CD4-positive, alpha-beta T cell treated with Interleukin-1 beta for 1 hour (primary cell): ENCODE results near the gene MAVS.
"Not testable (repeated sequence)": the region's sequence is repeated elsewhere in the genome, so short reads cannot be mapped to it uniquely, and the experiment has no call there.

Experiments
- DNase-seq, 2 donors: peaks; one replicate each; pipeline ENCODE4 v3.0.0-alpha.2; 2020 to 2022

Gene MAVS

GRCh38 chr20:3889489-3890397 lies 43.1 kb downstream of the MAVS start:
- DNase-seq: peak; percentile 25 to 42

GRCh38 chr20:3890398-3890751 lies 43.7 kb downstream of the MAVS start:
- DNase-seq: no peak

DNA sequence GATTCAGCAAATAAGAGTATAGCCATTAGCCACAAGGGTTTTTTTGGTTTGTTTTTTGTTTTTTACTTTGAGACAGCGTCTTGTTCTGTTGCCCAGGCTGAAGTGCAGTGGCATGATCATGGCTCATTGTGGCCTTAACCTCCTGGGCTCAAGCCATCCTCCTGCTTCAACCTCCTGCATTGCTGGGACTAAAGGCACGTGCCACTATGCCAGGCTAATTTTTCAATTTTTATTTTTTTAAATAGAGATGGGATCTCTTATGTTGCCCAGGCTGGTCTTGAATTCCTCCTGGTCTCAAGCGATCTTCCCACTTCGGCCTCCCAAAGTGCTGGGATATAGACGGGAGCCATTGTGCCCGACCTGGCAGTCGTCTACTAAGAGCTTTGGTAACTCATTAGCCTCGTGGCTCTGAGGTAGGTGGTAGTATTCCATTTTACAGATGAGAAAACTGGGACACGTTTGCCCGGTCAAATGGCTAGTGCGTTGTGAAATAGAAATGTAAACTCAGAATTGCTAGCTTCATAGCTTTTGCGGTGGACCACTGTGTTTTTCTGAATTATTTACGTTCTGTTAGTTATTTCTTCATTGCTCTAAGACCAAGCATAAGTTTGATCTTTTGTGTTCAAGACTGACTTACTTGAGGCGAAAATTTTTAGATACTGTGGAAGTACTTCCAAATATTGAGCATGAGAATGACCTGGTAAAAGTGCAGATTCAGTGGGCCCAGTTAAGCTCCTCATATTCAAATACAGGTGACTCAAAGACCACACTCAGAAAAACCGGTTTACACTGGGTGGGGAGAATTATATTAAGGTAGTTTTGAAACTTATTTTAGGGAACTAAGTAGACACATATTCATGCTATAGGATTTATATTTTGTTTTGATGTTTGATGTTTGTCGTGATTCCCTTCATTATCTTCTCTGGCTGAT lies 44.6 kb downstream of the MAVS start:
- no peak for DNase-seq

- DNase-seq: no peak
Observed at GRCh38 chr20:3894796-3895195, 48.2 kb downstream of the MAVS start.

DNA sequence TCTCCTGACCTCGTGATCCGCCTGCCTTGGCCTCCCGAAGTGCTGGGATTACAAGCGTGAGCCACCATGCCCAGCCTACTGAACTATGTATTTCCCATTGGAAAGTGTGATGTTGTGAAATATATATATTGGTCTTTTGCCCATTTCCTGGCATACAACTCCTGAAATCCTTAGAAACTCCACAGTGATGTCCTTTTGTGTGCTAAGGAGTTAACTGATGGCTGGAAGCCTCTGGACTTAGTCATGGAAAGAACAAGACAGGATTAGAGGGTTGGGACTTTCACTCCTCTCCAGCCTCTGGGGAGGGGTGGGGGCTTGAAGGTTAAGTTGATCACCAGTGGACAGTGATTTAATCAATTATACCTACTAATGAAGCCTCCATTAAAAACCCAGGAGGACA lies 49.7 kb downstream of the MAVS start:
- no peak for DNase-seq

DNA sequence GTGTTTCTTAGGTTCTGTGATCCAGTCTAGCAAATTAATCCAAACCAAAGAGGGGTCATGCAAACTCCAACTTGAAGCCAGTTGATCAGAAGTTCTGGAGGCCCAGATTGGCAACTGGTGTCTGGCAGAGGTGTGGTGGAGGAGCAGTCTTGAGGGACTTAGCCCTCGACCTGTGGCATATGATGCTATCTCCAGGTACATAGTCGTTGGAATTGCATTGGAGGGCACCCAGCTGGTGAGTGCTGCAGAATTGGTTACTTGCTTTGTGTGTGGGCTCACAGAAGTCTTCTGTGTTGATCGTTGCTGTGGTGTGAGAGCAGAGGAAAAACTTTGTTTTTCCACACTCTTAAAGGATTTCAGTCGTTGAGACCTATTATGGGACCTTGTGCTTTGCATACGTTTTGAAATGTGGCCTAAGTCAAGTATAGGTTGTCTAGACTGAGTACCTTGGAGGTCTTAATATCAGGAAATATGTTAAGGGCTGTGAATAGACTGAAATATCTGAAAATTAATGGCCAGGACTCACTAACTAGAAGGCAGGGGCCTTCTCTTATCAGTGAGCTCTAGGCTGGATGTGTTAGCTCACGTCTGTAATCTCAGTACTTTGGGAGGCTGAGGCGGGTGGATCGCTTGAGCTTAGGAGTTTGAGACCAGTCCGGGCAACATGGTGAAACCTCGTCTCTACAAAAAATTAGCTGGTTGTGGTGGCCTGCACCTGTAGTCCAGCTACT lies 50.4 kb downstream of the MAVS start:
- no peak for DNase-seq

- DNase-seq: not testable (repeated sequence)
Observed at GRCh38 chr20:3898181-3898580, 51.5 kb downstream of the MAVS start.

DNA sequence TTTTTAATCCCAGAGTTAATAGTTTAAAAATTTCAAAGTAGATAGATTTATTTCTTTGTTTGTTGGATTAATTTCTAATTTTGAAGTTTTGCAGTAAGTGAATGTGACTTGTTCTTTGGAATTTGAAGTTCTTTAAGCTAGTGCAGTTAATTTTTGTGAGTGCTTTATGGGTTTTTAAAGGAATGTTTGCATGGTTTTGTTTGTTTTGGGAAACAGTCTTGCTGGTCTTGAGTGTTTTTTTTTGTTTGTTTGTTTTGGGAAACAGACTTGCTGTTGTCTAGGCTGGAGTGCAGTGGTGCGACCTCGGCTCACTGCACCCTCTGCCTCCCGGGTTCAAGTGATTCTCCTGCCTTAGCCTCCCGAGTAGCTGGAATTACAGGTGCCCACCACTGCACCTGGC lies 52.0 kb downstream of the MAVS start:
- DNase-seq: no peak

GRCh38 chr20:3900187-3900604 lies 53.6 kb downstream of the MAVS start:
- no peak for DNase-seq

- no peak for DNase-seq
Observed at GRCh38 chr20:3901028-3901705, 54.5 kb downstream of the MAVS start.

- DNase-seq: no peak
Observed at GRCh38 chr20:3901706-3902440, 55.2 kb downstream of the MAVS start.

GRCh38 chr20:3902446-3902845 lies 55.8 kb downstream of the MAVS start:
- DNase-seq: no peak

- no peak for DNase-seq
Observed at GRCh38 chr20:3904224-3904623, 57.6 kb downstream of the MAVS start.

GRCh38 chr20:3904857-3905256 lies 58.2 kb downstream of the MAVS start:
- no peak for DNase-seq

DNA sequence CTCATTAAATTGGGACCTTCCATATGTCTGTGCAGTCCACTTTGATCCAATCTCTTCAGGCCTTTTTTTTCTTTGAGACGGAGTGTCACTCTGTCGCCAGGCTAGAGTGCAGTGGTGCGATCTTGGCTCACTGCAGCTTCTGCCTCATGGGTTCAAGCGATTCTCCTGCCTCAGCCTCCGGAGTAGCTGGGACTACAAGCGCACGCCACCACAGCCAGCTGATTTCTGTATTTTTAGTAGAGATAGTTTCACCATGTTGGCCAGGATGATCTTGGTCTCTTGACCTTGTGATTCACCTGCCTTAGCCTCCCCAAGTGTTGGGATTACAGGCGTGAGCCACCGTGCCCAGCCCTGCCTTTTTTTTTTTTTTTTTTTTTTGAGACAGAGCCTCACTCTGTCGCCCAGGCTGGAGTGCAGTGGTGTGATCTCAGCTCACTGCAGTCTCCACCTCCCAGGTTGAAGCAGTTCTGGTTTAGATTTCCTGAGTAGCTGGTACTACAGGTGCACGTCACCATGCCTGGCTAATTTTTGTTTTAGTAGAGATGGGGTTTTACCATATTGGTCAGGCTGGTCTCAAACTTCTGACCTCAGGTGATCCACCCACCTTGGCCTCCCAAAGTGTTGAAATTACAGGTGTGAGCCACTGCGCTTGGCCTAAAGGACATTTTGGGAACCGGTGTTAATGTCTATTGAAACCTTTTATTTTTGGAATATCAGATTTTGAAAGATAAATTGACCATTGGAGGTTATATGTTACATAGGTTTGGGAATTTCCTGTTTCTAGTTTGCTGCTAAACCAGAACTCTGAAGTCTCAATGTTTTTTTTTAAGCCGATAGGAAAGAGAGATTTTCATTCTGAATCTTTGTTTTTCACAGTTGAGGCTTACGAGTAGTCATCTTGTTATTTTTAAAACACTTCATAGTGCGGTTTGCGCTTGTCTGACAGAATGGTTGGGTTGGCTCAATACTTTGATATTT lies 60.4 kb downstream of the MAVS start:
- DNase-seq: peak; percentile 41 to 66

DNA sequence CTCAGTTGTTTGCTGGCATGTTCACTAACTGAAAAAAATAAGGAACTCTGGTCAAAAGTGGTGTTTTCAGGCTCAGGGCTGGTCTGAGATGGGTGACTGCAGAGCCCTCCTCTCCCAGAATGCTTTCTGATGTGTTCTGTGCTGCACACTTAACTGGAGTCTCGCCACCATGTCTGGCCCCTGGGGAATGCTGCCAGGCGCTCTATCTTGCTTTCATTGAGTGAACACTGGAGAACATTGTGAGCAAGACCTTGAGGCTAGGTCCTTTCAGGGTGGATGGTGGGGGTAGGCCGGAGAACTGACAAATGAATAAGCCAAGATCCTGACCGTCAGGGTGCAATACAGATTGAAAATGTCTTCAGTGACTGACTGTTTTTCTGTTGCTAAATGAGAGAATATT lies 62.0 kb downstream of the MAVS start:
- no peak for DNase-seq

GRCh38 chr20:3909952-3910366 lies 63.3 kb downstream of the MAVS start:
- DNase-seq: no peak

GRCh38 chr20:3910853-3911252 lies 64.2 kb downstream of the MAVS start:
- DNase-seq: no peak

GRCh38 chr20:3911956-3912355 lies 65.3 kb downstream of the MAVS start:
- DNase-seq: no peak

GRCh38 chr20:3914446-3914845 lies 67.8 kb downstream of the MAVS start:
- no peak for DNase-seq

DNA sequence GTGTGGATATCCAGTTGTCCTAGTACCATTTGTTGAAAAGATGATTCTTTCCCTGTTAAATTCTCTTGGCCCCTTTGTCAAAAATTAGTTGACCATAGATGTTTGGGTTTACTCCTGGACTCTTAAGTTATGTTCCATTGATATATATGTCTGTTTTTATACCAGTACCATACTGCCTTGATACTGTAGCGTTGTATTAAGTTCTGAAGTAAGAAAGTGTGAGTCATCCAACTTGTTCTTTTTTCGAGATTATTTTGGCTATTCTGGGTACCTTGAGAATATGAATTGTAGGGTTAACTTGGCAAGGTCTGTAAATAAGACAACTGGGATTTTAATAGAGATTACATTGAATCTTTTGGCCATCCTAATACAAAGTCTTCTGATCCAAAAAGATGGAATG lies 69.1 kb downstream of the MAVS start:
- no peak for DNase-seq
